Uterus (tissue), 4 donors: ENCODE measurements around the gene TRPV2. TPM values are rescaled to one million over a fixed set of nuclear protein-coding genes. Genes with fewer than 3 reads are reported as not detected.

Experiments used
- DNase-seq, 2 donors: peaks; one replicate each; pipeline ENCODE4 v3.0.0-alpha.2; 2019 to 2020
- H3K27ac ChIP-seq, 2 donors: fragments of 200-600 bp; sonication (generic); 1 replicate in 1 of 2; 2 replicates in 1 of 2; pipeline ENCODE4 v1.5.1; 2016 to 2018
- H3K27me3 ChIP-seq, 2 donors: fragments of 200-600 bp; sonication (generic); one replicate each; pipeline ENCODE4 v1.5.1; 2018 to 2019; ENCODE audit warnings: control low read depth in 1 of 2
- H3K36me3 ChIP-seq, 2 donors: fragments of 200-600 bp; sonication (generic); one replicate each; pipeline ENCODE4 v1.5.1; 2019; ENCODE audit warnings: control low read depth in 1 of 2
- H3K4me1 ChIP-seq, 2 donors: fragments of 200-600 bp; sonication (generic); one replicate each; pipeline ENCODE4 v1.5.1; 2018 to 2019; ENCODE audit warnings: control low read depth in 1 of 2
- H3K4me3 ChIP-seq, 2 donors: fragments of 200-600 bp; sonication (generic); 1 replicate in 1 of 2; 2 replicates in 1 of 2; pipeline ENCODE4 v1.5.1; 2018 to 2019; ENCODE audit warnings: mild to moderate bottlenecking in 1 of 2
- H3K9me3 ChIP-seq, 2 donors: fragments of 200-600 bp; sonication (generic); one replicate each; pipeline ENCODE4 v1.5.1; 2019; ENCODE audit warnings: control low read depth in 1 of 2
- POLR2A ChIP-seq, 2 donors: fragments of 450-650 bp; IDR thresholded peaks; one replicate each; pipeline ENCODE4 v1.6.1; 2016; ENCODE audit warnings: antibody characterized with exemption in 2 of 2, mild to moderate bottlenecking in 1 of 2, moderate library complexity in 1 of 2
- intact Hi-C: fragments of 100-400 bp; cut with DNase I; formaldehyde crosslinking; loops from one replicate; pipeline ENCODE4 v1.15.1; 2023; ENCODE audit warnings: low total_unique reads
- total RNA-seq, 4 donors: library from RNA; depleted of rRNA in 3 of 4; stranded (reverse); fragments of >200 nt in 3 of 4; gene quantifications; one replicate each; pipeline versions ENCODE4 v1.1.0 to v1.2.4, GENCODE V29; 2014 to 2023
- TF ChIP-seq, protein P1 (sequence below), 4 experiments: fragments of 200-600 bp in 2 of 4; fragments of 450-650 bp in 2 of 4; sonication (generic) in 2 of 4; IDR thresholded peaks; one replicate each; pipeline ENCODE4 v1.5.1; 2016 to 2019; ENCODE audit warnings: antibody characterized with exemption in 4 of 4, mild to moderate bottlenecking in 2 of 4, moderate library complexity in 1 of 4
- donor health status: DM: yes; HTN: yes; CAD: no.

Gene TRPV2
- total RNA-seq, 4 donors from 2014 or later: 6.2 to 26.2 (median 12.9) TPM

GRCh38 chr17:16455997-16456741, 40.8 kb downstream of the TRPV2 start:
- TF ChIP-seq, protein P1, sequence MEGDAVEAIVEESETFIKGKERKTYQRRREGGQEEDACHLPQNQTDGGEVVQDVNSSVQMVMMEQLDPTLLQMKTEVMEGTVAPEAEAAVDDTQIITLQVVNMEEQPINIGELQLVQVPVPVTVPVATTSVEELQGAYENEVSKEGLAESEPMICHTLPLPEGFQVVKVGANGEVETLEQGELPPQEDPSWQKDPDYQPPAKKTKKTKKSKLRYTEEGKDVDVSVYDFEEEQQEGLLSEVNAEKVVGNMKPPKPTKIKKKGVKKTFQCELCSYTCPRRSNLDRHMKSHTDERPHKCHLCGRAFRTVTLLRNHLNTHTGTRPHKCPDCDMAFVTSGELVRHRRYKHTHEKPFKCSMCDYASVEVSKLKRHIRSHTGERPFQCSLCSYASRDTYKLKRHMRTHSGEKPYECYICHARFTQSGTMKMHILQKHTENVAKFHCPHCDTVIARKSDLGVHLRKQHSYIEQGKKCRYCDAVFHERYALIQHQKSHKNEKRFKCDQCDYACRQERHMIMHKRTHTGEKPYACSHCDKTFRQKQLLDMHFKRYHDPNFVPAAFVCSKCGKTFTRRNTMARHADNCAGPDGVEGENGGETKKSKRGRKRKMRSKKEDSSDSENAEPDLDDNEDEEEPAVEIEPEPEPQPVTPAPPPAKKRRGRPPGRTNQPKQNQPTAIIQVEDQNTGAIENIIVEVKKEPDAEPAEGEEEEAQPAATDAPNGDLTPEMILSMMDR (IDR thresholded peaks at IDR 0.05): no peak
- TF ChIP-seq POLR2A (IDR thresholded peaks at IDR 0.05): no peak
- no peak overlapping the region for H3K27ac ChIP-seq
- no peaks in the 10 kb centered on the region for H3K36me3 ChIP-seq
- H3K9me3 ChIP-seq: no peaks in the 10 kb centered on the region
- H3K4me1 ChIP-seq: no peaks in the 10 kb centered on the region
- no peak for DNase-seq
- H3K27me3 ChIP-seq: no peaks in the 10 kb centered on the region
- H3K4me3 ChIP-seq: no peak overlapping the region
- intact Hi-C loops: no loop called here

- DNase-seq: no peak
- Histone ChIP-seq H3K4me1 (no peaks in the 10 kb centered on the region), H3K4me3 (no peak overlapping the region), H3K9me3 (no peaks in the 10 kb centered on the region), H3K27me3 (no peaks in the 10 kb centered on the region), H3K36me3 (no peaks in the 10 kb centered on the region), H3K27ac (no peak overlapping the region)
- TF ChIP-seq, protein P1 (IDR thresholded peaks at IDR 0.05): no peak
- TF ChIP-seq POLR2A (IDR thresholded peaks at IDR 0.05): no peak
- intact Hi-C loops: no loop called here
Observed at GRCh38 chr17:16456742-16457316, 41.5 kb downstream of the TRPV2 start.

DNA sequence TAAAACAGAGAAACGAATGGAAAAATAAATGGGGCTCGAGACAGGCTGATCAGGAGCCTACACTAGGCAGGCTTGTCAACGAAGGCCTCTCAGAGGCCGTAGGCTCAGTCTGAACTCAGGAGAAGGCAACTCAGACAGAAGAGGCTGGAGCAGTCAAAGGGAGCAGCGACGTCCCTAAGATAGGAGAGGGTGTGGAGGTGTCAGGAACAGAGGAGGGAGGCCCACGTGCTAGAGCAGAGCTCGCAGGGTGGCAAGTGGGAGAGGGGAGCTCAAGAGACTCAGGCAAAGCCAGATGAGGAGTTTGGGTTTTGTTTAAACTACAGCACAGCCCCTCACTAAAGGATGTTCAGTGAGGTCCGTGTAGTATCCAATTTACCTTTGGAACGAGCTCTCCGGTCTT, 43.9 kb downstream of the TRPV2 start:
- Histone ChIP-seq H3K27me3 (no peaks in the 10 kb centered on the region), H3K4me3 (no peak overlapping the region), H3K27ac (no peak overlapping the region), H3K4me1 (no peaks in the 10 kb centered on the region), H3K9me3 (no peaks in the 10 kb centered on the region), H3K36me3 (no peaks in the 10 kb centered on the region)
- intact Hi-C loops: no loop called here
- TF ChIP-seq, protein P1 (IDR thresholded peaks at IDR 0.05): no peak
- no peak for TF ChIP-seq POLR2A (IDR thresholded peaks at IDR 0.05)
- DNase-seq: no peak

- Histone ChIP-seq H3K4me3 (no peak overlapping the region), H3K27ac (no peak overlapping the region), H3K9me3 (no peaks in the 10 kb centered on the region), H3K36me3 (no peaks in the 10 kb centered on the region), H3K4me1 (no peaks in the 10 kb centered on the region), H3K27me3 (no peaks in the 10 kb centered on the region)
- intact Hi-C loops: loop anchor here (5.0 kb wide), 1 partner anchor 42 kb away; no protein-coding TSS in a partner anchor
- TF ChIP-seq, protein P1 (IDR thresholded peaks at IDR 0.05): no peak
- TF ChIP-seq POLR2A (IDR thresholded peaks at IDR 0.05): no peak
- DNase-seq: no peak
Observed at GRCh38 chr17:16459855-16460550, 44.6 kb downstream of the TRPV2 start.
